Esophagus squamous epithelium (tissue), 4 donors: ENCODE measurements around the gene SP3.

Experiments
- POLR2A ChIP-seq, 4 donors: fragments of 450-650 bp; IDR thresholded peaks; one replicate each; pipeline ENCODE4 v1.6.1; 2017; ENCODE audit warnings: antibody characterized with exemption in 4 of 4, mild to moderate bottlenecking in 4 of 4, moderate library complexity in 3 of 4
- TF ChIP-seq, protein P1 (sequence below), 6 experiments: fragments of 450-650 bp in 4 of 6; fragments of 200-600 bp in 2 of 6; sonication (generic) in 2 of 6; IDR thresholded peaks; one replicate each; pipeline ENCODE4 v1.5.1; 2016 to 2019; ENCODE audit warnings: antibody characterized with exemption in 6 of 6, mild to moderate bottlenecking in 4 of 6, moderate library complexity in 4 of 6

DNA sequence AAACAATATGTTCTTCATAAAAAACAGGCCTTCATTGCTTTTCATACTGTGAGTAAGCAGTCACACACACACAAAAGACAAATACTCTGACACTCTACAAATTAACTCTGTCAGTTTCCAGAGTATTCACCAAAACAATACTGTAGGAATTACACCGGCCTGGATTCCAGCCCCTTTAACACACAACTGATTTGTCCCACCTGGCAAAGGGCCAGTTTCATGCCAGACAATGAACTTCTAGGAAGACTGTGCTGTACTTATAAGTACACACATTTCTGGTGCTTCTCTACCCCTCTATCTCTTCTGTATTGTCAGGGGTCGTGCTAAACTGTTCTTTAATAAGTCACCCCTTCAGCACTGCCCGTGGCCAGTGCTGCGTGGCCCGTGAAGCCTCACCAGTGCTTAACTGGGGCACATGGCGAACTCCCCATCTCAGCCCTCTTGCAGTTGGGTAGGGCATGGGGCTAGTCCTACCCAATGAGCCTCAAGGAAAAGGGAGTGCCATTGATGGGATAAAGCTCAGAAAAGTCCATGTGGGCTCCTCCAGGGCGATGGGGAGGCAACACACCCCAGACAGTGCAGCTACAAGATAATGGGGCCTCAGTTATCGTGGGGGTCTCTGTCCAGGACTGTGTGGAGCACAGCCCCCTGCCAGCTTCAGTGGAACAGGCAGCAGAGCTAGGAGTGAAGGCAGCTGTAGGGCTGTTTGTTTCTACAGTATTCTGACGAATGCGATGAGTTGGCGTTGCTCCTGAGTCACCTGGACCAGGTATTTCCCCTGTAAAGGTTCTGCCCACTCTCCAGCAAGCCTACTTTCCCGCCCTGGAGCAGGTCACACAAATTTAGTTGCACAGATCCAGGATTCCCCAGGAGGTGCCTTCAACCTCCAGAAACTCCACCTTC, 99.0 kb downstream of the SP3 start:
- TF ChIP-seq POLR2A (IDR thresholded peaks at IDR 0.05): no peak
- TF ChIP-seq, protein P1, sequence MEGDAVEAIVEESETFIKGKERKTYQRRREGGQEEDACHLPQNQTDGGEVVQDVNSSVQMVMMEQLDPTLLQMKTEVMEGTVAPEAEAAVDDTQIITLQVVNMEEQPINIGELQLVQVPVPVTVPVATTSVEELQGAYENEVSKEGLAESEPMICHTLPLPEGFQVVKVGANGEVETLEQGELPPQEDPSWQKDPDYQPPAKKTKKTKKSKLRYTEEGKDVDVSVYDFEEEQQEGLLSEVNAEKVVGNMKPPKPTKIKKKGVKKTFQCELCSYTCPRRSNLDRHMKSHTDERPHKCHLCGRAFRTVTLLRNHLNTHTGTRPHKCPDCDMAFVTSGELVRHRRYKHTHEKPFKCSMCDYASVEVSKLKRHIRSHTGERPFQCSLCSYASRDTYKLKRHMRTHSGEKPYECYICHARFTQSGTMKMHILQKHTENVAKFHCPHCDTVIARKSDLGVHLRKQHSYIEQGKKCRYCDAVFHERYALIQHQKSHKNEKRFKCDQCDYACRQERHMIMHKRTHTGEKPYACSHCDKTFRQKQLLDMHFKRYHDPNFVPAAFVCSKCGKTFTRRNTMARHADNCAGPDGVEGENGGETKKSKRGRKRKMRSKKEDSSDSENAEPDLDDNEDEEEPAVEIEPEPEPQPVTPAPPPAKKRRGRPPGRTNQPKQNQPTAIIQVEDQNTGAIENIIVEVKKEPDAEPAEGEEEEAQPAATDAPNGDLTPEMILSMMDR (IDR thresholded peaks at IDR 0.05): no peak
